Smooth muscle cell (in vitro differentiated cells): ENCODE data around the gene PLEKHM2. TPM values are rescaled to one million over a fixed set of nuclear protein-coding genes. Genes with fewer than 3 reads are reported as not detected.

Experiments used
- DNase-seq: peaks from one replicate; lab custom pipeline; 2025; ENCODE audit not compliant: unreplicated experiment; lab: John Stamatoyannopoulos, UW
- H2AFZ ChIP-seq: fragments of 200-600 bp; sonication (generic); 2 replicates; pipeline ENCODE4 v1.6.0; 2016; ENCODE audit warnings: antibody characterized with exemption, low read depth, mild to moderate bottlenecking
- H3F3A ChIP-seq: fragments of 200-600 bp; sonication (generic); 2 replicates; pipeline ENCODE4 v1.6.0; 2017; ENCODE audit warnings: antibody characterized with exemption, low read depth
- H3K27ac ChIP-seq: fragments of 200-600 bp; sonication (generic); 2 replicates; pipeline ENCODE4 v1.5.1; 2016; ENCODE audit warnings: low read depth, mild to moderate bottlenecking
- H3K27me3 ChIP-seq: fragments of 200-600 bp; sonication (generic); 2 replicates; pipeline ENCODE4 v1.6.1; 2016; ENCODE audit warnings: low read depth, mild to moderate bottlenecking
- H3K36me3 ChIP-seq: fragments of 200-600 bp; sonication (generic); 2 replicates; pipeline ENCODE4 v1.5.1; 2016; ENCODE audit warnings: low read depth
- H3K4me1 ChIP-seq: fragments of 200-600 bp; sonication (generic); 2 replicates; pipeline ENCODE4 v1.5.1; 2016; ENCODE audit warnings: low read depth
- H3K4me2 ChIP-seq: fragments of 200-600 bp; sonication (generic); 2 replicates; pipeline ENCODE4 v1.6.0; 2016; ENCODE audit warnings: mild to moderate bottlenecking
- H3K4me3 ChIP-seq: fragments of 200-600 bp; sonication (generic); 2 replicates; pipeline ENCODE4 v1.5.1; 2016; ENCODE audit warnings: mild to moderate bottlenecking
- H3K79me2 ChIP-seq: fragments of 200-600 bp; sonication (generic); 2 replicates; pipeline ENCODE4 v1.6.0; 2016; ENCODE audit warnings: low read depth, mild to moderate bottlenecking
- H3K9ac ChIP-seq: fragments of 200-600 bp; sonication (generic); 2 replicates; pipeline ENCODE4 v1.6.0; 2016; ENCODE audit warnings: low read depth
- H3K9me3 ChIP-seq: fragments of 200-600 bp; sonication (generic); replicated peaks from 2 replicates; pipeline ENCODE4 v1.5.1; 2016; ENCODE audit warnings: low read depth
- H4K20me1 ChIP-seq: fragments of 200-600 bp; sonication (generic); 2 replicates; pipeline ENCODE4 v1.6.0; 2016; ENCODE audit warnings: low read depth
- WGBS: methylation state at CpG from one replicate; pipeline ENCODE4 v1.1.7; 2016; ENCODE audit warnings: low lambda C conversion rate; 5-methylcytosine and 5-hydroxymethylcytosine counted together
- polyA plus RNA-seq: library from polyadenylated mRNA; unstranded; fragments of >200 nt; fragmentation: Nextera tagmentation; extraction: Ambion mirVana; gene quantifications from 2 replicates; pipeline ENCODE4 v1.2.1, GENCODE V29; 2016
- total RNA-seq: library from RNA; depleted of rRNA; stranded (reverse); fragments of >200 nt; gene quantifications from 2 replicates; pipeline ENCODE4 v1.2.3, GENCODE V29; 2014
- TF ChIP-seq, protein P1 (sequence below): fragments of 200-600 bp; sonication (generic); IDR thresholded peaks from 2 replicates; pipeline ENCODE4 v1.5.1; 2017; ENCODE audit warnings: borderline replicate concordance, mild to moderate bottlenecking, antibody characterized with exemption; ENCODE audit not compliant: insufficient read depth, poor library complexity, severe bottlenecking

PLEKHM2 gene
- total and polyA plus RNA-seq, 2 experiments from 2014 or later, result 26.5 to 39.6 TPM

DNA sequence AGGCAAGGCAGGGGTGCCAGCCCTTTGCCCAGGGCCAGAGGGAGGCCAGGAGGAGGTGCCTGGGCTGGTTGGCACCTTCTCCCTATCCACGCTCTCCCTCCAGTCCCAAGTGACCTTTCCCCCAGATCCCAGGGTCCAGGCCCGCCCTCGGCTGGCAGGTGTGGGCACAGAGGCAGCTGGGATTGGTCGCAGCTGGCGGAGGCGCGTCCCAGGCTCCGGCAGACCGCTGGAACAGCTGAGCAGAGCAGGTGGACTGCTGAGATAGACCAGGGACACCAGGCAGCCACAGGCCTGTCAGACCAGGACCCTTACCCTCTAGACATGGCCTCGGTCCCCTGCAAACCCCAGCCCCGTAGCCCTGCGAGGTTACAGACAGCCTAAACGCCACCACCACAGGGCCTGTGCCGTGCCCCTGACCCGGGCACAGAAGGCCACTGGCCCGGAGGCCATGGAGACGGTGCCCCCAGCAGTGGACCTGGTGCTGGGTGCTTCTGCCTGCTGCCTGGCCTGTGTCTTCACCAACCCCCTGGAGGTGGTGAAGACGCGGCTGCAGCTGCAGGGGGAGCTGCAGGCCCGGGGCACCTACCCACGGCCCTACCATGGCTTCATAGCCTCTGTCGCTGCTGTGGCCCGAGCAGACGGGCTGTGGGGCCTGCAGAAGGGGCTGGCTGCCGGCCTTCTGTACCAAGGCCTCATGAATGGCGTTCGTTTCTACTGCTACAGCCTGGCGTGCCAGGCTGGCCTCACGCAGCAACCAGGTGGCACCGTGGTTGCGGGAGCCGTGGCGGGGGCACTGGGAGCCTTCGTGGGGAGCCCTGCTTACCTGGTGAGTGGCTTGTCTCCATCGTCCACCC lies 52.1 kb downstream of the PLEKHM2 start, which contains the start of gene SLC25A34:
TSS of gene SLC25A34 (plus strand) at position 221 of the 854 bp plus-strand sequence. CDS start at position 449, 228 bp downstream.
- DNase-seq, result no peak
- no peak within 1 kb of the TSS for H3K27ac ChIP-seq
- no peak within 1 kb of the TSS for H3K4me3 ChIP-seq
- TF ChIP-seq, protein P1, sequence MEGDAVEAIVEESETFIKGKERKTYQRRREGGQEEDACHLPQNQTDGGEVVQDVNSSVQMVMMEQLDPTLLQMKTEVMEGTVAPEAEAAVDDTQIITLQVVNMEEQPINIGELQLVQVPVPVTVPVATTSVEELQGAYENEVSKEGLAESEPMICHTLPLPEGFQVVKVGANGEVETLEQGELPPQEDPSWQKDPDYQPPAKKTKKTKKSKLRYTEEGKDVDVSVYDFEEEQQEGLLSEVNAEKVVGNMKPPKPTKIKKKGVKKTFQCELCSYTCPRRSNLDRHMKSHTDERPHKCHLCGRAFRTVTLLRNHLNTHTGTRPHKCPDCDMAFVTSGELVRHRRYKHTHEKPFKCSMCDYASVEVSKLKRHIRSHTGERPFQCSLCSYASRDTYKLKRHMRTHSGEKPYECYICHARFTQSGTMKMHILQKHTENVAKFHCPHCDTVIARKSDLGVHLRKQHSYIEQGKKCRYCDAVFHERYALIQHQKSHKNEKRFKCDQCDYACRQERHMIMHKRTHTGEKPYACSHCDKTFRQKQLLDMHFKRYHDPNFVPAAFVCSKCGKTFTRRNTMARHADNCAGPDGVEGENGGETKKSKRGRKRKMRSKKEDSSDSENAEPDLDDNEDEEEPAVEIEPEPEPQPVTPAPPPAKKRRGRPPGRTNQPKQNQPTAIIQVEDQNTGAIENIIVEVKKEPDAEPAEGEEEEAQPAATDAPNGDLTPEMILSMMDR, result no peak
- no peaks in the 10 kb centered on the region for H3K36me3 ChIP-seq
- 95% methylated on average over 32 of the region's 35 CpGs for WGBS
- no peaks in the 10 kb centered on the region for H3F3A ChIP-seq
- no peak within 1 kb of the TSS for H3K9ac ChIP-seq
- no peak within 1 kb of the TSS for H2AFZ ChIP-seq
- no peaks in the 10 kb centered on the region for H3K27me3 ChIP-seq
- H4K20me1 ChIP-seq, result no peaks in the 10 kb centered on the region
- no peak within 1 kb of the TSS for H3K4me2 ChIP-seq
- peaks cover 4% of the 10 kb centered on the region for H3K4me1 ChIP-seq
- H3K9me3 ChIP-seq, result no peaks in the 10 kb centered on the region
- no peaks in the 10 kb centered on the region for H3K79me2 ChIP-seq

DNA sequence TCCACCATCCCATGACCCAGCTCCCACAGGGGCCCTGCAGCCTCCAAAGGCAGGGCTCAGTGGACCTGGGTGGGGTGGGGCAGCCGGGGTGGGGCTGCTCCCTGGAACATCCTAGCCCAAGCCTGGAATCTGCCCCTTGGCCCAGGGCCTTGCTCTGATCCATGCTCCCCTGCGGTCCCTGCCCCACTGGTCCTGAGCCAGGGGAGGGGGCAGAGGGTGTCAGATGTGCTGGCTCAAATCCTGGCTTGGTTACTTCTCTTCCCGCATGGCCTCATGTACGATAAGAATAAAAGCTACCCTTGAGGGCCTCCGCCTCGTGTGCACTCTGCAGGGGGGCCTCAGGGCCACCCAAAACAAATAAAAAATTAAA lies 52.8 kb downstream of the PLEKHM2 start:
- WGBS, result 91% methylated on average over 6 of the region's 6 CpGs
- H3K4me3 ChIP-seq, result no peak overlapping the region
- H3K27me3 ChIP-seq, result no peaks in the 10 kb centered on the region
- no peak overlapping the region for H2AFZ ChIP-seq
- DNase-seq, result no peak
- H3F3A ChIP-seq, result no peaks in the 10 kb centered on the region
- H3K36me3 ChIP-seq, result no peaks in the 10 kb centered on the region
- no peaks in the 10 kb centered on the region for H3K79me2 ChIP-seq
- no peaks in the 10 kb centered on the region for H4K20me1 ChIP-seq
- TF ChIP-seq, protein P1, result no peak
- H3K9ac ChIP-seq, result no peak overlapping the region
- H3K27ac ChIP-seq, result no peak overlapping the region
- peaks cover 8% of the 10 kb centered on the region for H3K4me1 ChIP-seq
- no peak overlapping the region for H3K4me2 ChIP-seq
- H3K9me3 ChIP-seq, result no peaks in the 10 kb centered on the region

DNA sequence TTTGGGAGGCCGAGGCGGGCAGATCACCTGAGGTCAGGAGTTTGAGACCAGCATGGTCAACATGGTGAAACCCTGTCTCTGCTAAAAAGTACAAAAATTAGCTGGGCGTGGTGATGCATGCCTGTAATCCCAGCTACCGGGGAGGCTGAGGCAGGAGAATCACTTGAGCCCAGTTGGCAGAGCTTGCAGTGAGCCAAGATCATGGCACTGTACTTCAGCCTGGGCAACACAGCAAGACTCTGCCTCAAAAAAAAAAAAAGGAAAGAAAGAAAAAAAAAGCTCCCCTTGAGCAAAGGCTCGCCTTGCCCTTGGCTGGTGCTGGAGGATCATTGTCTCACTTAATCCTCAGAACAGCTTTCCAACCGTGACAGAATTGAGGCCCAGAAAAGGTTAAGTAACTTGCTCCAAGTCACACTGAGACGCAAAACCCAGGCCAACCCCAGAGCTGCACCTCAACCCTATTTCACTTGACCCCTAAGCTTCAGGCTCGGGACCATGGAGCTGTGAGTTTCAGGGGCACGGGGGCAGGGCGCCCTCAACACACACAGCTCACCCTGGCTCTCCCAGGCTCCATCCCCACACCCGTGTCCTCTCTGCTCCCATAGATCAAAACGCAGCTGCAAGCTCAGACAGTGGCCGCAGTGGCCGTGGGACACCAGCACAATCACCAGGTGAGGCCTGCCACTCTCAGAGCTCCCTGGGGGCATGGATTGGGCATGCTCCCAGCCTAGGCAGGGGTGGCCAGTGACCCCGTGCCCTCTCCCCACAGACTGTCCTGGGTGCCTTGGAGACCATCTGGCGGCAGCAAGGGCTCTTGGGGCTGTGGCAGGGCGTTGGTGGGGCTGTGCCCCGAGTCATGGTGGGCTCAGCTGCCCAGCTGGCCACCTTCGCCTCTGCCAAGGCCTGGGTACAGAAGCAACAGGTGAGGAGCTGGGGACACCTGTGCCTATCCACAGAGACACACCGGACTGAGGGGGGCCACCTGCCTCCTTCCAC lies 53.5 kb downstream of the PLEKHM2 start:
- Histone ChIP-seq H3K27ac (no peak overlapping the region), H3K4me1 (peaks cover 8% of the 10 kb centered on the region), H3K4me3 (no peak overlapping the region), H2AFZ (no peak overlapping the region), H3K27me3 (no peaks in the 10 kb centered on the region), H4K20me1 (no peaks in the 10 kb centered on the region), H3K4me2 (no peak overlapping the region), H3K36me3 (no peaks in the 10 kb centered on the region), H3K79me2 (no peaks in the 10 kb centered on the region), H3K9me3 (no peaks in the 10 kb centered on the region), H3K9ac (no peak overlapping the region), H3F3A (no peaks in the 10 kb centered on the region)
- DNase-seq, result no peak
- TF ChIP-seq, protein P1, result no peak
- WGBS, result 91% methylated on average over 20 of the region's 20 CpGs
